HEK293T (cell line): ENCODE results near the gene MVD.

Experiments used
- CTCF ChIA-PET: fragments of 350-600 bp; formaldehyde crosslinking; extraction: SDS; loops from one replicate; lab custom pipeline; 2021; ENCODE audit warnings: antibody characterized with exemption, inconsistent platforms; lab: Yijun Ruan, JAX
- POLR2A ChIA-PET: fragments of 350-600 bp; formaldehyde crosslinking; extraction: SDS; loops from one replicate; lab custom pipeline; 2020; ENCODE audit warnings: antibody characterized with exemption, inconsistent platforms; lab: Yijun Ruan, JAX
- DNase-seq: peaks from one replicate; pipeline ENCODE4 v3.0.0; 2012; ENCODE audit warnings: mixed read lengths; ENCODE audit errors: extremely low spot score
- ARNT ChIP-seq: fragments of 450-650 bp; IDR thresholded peaks from 2 replicates; pipeline ENCODE4 v1.6.1; 2017; ENCODE audit warnings: mild to moderate bottlenecking
- BHLHE40 ChIP-seq: fragments of 450-650 bp; IDR thresholded peaks from 2 replicates; pipeline ENCODE4 v1.6.1; 2016; ENCODE audit warnings: mild to moderate bottlenecking, moderate library complexity, borderline replicate concordance
- CTBP1 ChIP-seq: fragments of 450-650 bp; IDR thresholded peaks from 2 replicates; pipeline ENCODE4 v1.6.1; 2016; ENCODE audit warnings: borderline replicate concordance
- ELF4 ChIP-seq: fragments of 450-650 bp; IDR thresholded peaks from 2 replicates; pipeline ENCODE4 v1.6.1; 2017; ENCODE audit warnings: antibody characterized with exemption
- FOXA1 ChIP-seq: fragments of 450-650 bp; IDR thresholded peaks from 2 replicates; pipeline ENCODE4 v1.6.1; 2016; ENCODE audit warnings: mild to moderate bottlenecking
- FOXK2 ChIP-seq: fragments of 450-650 bp; IDR thresholded peaks from 2 replicates; pipeline ENCODE4 v1.6.1; 2016; ENCODE audit warnings: mild to moderate bottlenecking
- FOXM1 ChIP-seq: fragments of 450-650 bp; IDR thresholded peaks from 2 replicates; pipeline ENCODE4 v1.6.1; 2017; ENCODE audit warnings: mild to moderate bottlenecking, borderline replicate concordance
- HDGF ChIP-seq: fragments of 450-650 bp; IDR thresholded peaks from 2 replicates; pipeline ENCODE4 v1.6.1; 2017; ENCODE audit warnings: antibody characterized with exemption, borderline replicate concordance
- L3MBTL2 ChIP-seq: fragments of 450-650 bp; conservative IDR thresholded peaks from 2 replicates; pipeline ENCODE4 v1.6.1; 2016; ENCODE audit warnings: mild to moderate bottlenecking
- LEF1 ChIP-seq: fragments of 450-650 bp; IDR thresholded peaks from 2 replicates; pipeline ENCODE4 v1.6.1; 2017; ENCODE audit warnings: mild to moderate bottlenecking, borderline replicate concordance
- NFRKB ChIP-seq: fragments of 450-650 bp; IDR thresholded peaks from 2 replicates; pipeline ENCODE4 v1.6.1; 2016; ENCODE audit warnings: mild to moderate bottlenecking, moderate library complexity
- PKNOX1 ChIP-seq: fragments of 450-650 bp; IDR thresholded peaks from 2 replicates; pipeline ENCODE4 v1.6.1; 2016
- SP1 ChIP-seq: fragments of 450-650 bp; IDR thresholded peaks from 2 replicates; pipeline ENCODE4 v1.6.1; 2017
- SUZ12 ChIP-seq: fragments of 450-650 bp; IDR thresholded peaks from 2 replicates; pipeline ENCODE4 v1.6.1; 2016; ENCODE audit warnings: mild to moderate bottlenecking
- TARDBP ChIP-seq: fragments of 450-650 bp; IDR thresholded peaks from 2 replicates; pipeline ENCODE4 v1.6.1; 2016
- ZNF384 ChIP-seq: fragments of 450-650 bp; IDR thresholded peaks from 2 replicates; pipeline ENCODE4 v1.6.1; 2016

The MVD gene

GRCh38 chr16:88655053-88655732 lies 7.7 kb downstream of the MVD start:
- POLR2A ChIA-PET = no interaction called here
- DNase-seq = no peak
- CTCF ChIA-PET = no interaction called here
- TF ChIP-seq PKNOX1 (no peak), SUZ12 (no peak), ELF4 (no peak), FOXM1 (no peak), CTBP1 (no peak), BHLHE40 (no peak), L3MBTL2 (no peak), FOXK2 (no peak), SP1 (no peak), NFRKB (no peak), FOXA1 (no peak), ARNT (no peak), TARDBP (no peak), LEF1 (no peak)

- CTCF ChIA-PET = no interaction called here
- DNase-seq = no peak
- TF ChIP-seq ZNF384 = no peak
- TF ChIP-seq FOXM1 = no peak
- no peak for TF ChIP-seq HDGF
- TF ChIP-seq SP1 = no peak
- no peak for TF ChIP-seq FOXA1
- no peak for TF ChIP-seq NFRKB
- no peak for TF ChIP-seq PKNOX1
- no peak for TF ChIP-seq LEF1
- no peak for TF ChIP-seq CTBP1
- TF ChIP-seq TARDBP = no peak
Observed at GRCh38 chr16:88654363-88655052, 8.4 kb downstream of the MVD start.

GRCh38 chr16:88653596-88654362 lies 9.1 kb downstream of the MVD start:
- DNase-seq = no peak
- CTCF ChIA-PET = no interaction called here
- no peak for TF ChIP-seq FOXA1
- no peak for TF ChIP-seq NFRKB
- POLR2A ChIA-PET = no interaction called here

More at GRCh38 chr16:88654363-88655052, 8.4 kb downstream of the MVD start:
- POLR2A ChIA-PET = no interaction called here

GRCh38 chr16:88653101-88653500 lies 9.8 kb downstream of the MVD start:
- POLR2A ChIA-PET = interaction anchor here (0.7 kb wide), 1 partner anchor 10 kb away, joined by 3 read pairs; the partner anchor contains the start of gene MVD
- CTCF ChIA-PET = no interaction called here
- TF ChIP-seq BHLHE40 (no peak), L3MBTL2 (no peak), FOXK2 (no peak), SP1 (no peak)
- no peak for DNase-seq

GRCh38 chr16:88652762-88653063 lies 10.2 kb downstream of the MVD start:
- no peak for TF ChIP-seq BHLHE40
- no peak for TF ChIP-seq FOXA1
- TF ChIP-seq ARNT = no peak
- TF ChIP-seq NFRKB = no peak
- TF ChIP-seq TARDBP = no peak
- no peak for TF ChIP-seq PKNOX1
- no peak for TF ChIP-seq FOXM1
- no peak for TF ChIP-seq L3MBTL2
- TF ChIP-seq SP1 = no peak
- TF ChIP-seq SUZ12 = no peak
- TF ChIP-seq CTBP1 = no peak
- TF ChIP-seq LEF1 = no peak
- TF ChIP-seq ELF4 = no peak
- DNase-seq = no peak
- ChIA-PET POLR2A (interaction anchor here (0.7 kb wide), 1 partner anchor 10 kb away, joined by 3 read pairs; the partner anchor contains the start of gene MVD), CTCF (no interaction called here)
